C4-2B (cell line): ENCODE results near the gene ZC3H7A.

Experiments
- CTCF ChIP-seq: fragments of 450-650 bp; conservative IDR thresholded peaks from 2 replicates; pipeline ENCODE4 v1.5.1; 2017; ENCODE audit warnings: mild to moderate bottlenecking
- ZFX ChIP-seq: fragments of 450-650 bp; IDR thresholded peaks from 2 replicates; pipeline ENCODE4 v1.6.1; 2017

- TF ChIP-seq CTCF, result no peak
- TF ChIP-seq ZFX, result no peak
Observed at GRCh38 chr16:11784038-11784369, 13.1 kb downstream of the ZC3H7A start.
